ENCODE data around the gene PDCD6IP.
"Not testable (repeated sequence)": the region's sequence is repeated elsewhere in the genome, so short reads cannot be mapped to it uniquely, and the experiment has no call there.

DNA sequence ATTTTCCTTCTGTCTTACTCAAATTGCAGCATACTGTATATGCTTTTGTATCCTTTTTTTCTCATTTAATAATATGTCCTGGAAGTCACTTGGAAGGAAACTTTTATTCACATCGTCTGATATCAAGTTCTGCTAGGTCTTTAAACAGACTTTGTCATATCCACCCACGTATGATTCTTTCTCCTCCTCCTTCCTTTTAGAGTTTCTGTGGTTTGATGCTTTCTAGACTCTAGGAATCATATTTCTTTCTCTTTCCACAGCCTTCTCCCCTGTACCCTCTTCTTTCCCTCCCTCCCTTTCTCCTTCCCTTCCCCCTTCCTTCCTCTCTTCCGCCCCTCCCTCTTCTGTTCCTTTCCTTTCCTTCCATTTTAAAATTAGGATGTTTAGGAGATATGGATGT is 52.2 kb downstream of the PDCD6IP start:
- not testable (repeated sequence) for TF ChIP-seq POLR2AphosphoS5, POLR2A (IDR thresholded peaks at IDR 0.05)
- TF ChIP-seq, protein P1, sequence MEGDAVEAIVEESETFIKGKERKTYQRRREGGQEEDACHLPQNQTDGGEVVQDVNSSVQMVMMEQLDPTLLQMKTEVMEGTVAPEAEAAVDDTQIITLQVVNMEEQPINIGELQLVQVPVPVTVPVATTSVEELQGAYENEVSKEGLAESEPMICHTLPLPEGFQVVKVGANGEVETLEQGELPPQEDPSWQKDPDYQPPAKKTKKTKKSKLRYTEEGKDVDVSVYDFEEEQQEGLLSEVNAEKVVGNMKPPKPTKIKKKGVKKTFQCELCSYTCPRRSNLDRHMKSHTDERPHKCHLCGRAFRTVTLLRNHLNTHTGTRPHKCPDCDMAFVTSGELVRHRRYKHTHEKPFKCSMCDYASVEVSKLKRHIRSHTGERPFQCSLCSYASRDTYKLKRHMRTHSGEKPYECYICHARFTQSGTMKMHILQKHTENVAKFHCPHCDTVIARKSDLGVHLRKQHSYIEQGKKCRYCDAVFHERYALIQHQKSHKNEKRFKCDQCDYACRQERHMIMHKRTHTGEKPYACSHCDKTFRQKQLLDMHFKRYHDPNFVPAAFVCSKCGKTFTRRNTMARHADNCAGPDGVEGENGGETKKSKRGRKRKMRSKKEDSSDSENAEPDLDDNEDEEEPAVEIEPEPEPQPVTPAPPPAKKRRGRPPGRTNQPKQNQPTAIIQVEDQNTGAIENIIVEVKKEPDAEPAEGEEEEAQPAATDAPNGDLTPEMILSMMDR (IDR thresholded peaks at IDR 0.05): not testable (repeated sequence)

Measured in breast epithelium (tissue), 3 donors.